RCC 7860 (cell line): ENCODE data around the gene STS.

Source experiments
- DNase-seq: peaks from one replicate; pipeline ENCODE4 v3.0.0-alpha.2; 2015; ENCODE audit warnings: low spot score
- FAIRE-seq: peaks from 2 replicates; lab custom pipeline; 2012; peaks lifted over from hg19 to GRCh38; lab: Jason Lieb, UNC

STS gene

GRCh38 chrX:7147413-7147977, at the start of gene STS:
Gene STS, plus strand, starts transcription at chrX:7147712. Its CDS starts 105,488 bp downstream, at chrX:7253200.
- FAIRE-seq (no peak), DNase-seq (no peak)

- FAIRE-seq (no peak), DNase-seq (no peak)
These were observed 47.5 kb upstream of the STS start for GRCh38 chrX:7100022-7100421.

GRCh38 chrX:7102119-7102518, 45.4 kb upstream of the STS start:
- FAIRE-seq, result no peak
- no peak for DNase-seq

GRCh38 chrX:7106649-7107048, 40.9 kb upstream of the STS start:
- no peak for FAIRE-seq
- DNase-seq, result no peak

- FAIRE-seq, result no peak
These were observed 39.5 kb upstream of the STS start for GRCh38 chrX:7108030-7108429.

GRCh38 chrX:7109049-7109531, 38.4 kb upstream of the STS start:
- no peak for FAIRE-seq
- DNase-seq, result no peak

More at GRCh38 chrX:7108030-7108429, 39.5 kb upstream of the STS start:
- no peak for DNase-seq

- FAIRE-seq, result no peak
- DNase-seq, result no peak
These were observed 37.4 kb upstream of the STS start for GRCh38 chrX:7109838-7110793.

- peak; percentile 22 for DNase-seq
- peak; percentile 62 for FAIRE-seq
These were observed 36.7 kb upstream of the STS start for GRCh38 chrX:7110821-7111276.

GRCh38 chrX:7111518-7111917, 36.0 kb upstream of the STS start:
- no peak for FAIRE-seq

GRCh38 chrX:7112071-7112470, 35.4 kb upstream of the STS start:
- FAIRE-seq (no peak), DNase-seq (no peak)

More at GRCh38 chrX:7111518-7111917, 36.0 kb upstream of the STS start:
- DNase-seq, result no peak

- FAIRE-seq, result no peak
- DNase-seq, result no peak
These were observed 32.0 kb upstream of the STS start for GRCh38 chrX:7115557-7115956.

- DNase-seq (no peak), FAIRE-seq (no peak)
These were observed 31.4 kb upstream of the STS start for GRCh38 chrX:7116081-7116480.

- no peak for FAIRE-seq
- DNase-seq, result no peak
These were observed 29.9 kb upstream of the STS start for GRCh38 chrX:7117587-7117986.

GRCh38 chrX:7119950-7120877, 27.3 kb upstream of the STS start:
- FAIRE-seq, result no peak
- no peak for DNase-seq

GRCh38 chrX:7120878-7121219, 26.7 kb upstream of the STS start:
- DNase-seq, result no peak
- FAIRE-seq, result no peak

- no peak for FAIRE-seq
- no peak for DNase-seq
These were observed 20.5 kb upstream of the STS start for GRCh38 chrX:7127056-7127455.

- FAIRE-seq, result no peak
These were observed 15.9 kb upstream of the STS start for GRCh38 chrX:7131621-7132020.

GRCh38 chrX:7132335-7133049, 15.0 kb upstream of the STS start:
- DNase-seq (peak; percentile 35), FAIRE-seq (peak; percentile 32)

More at GRCh38 chrX:7131621-7132020, 15.9 kb upstream of the STS start:
- no peak for DNase-seq

- DNase-seq (no peak), FAIRE-seq (no peak)
These were observed 14.5 kb upstream of the STS start for GRCh38 chrX:7133050-7133440.

GRCh38 chrX:7134981-7135380, 12.5 kb upstream of the STS start:
- FAIRE-seq, result no peak
- DNase-seq, result no peak
